HPDE6-E6E7 (cell line): ENCODE results near the gene MTCL1.

Experiments used
- DNase-seq: peaks from one replicate; pipeline ENCODE4 v3.0.0; 2011; ENCODE audit warnings: missing footprints; ENCODE audit errors: extremely low spot score

The MTCL1 gene

DNA sequence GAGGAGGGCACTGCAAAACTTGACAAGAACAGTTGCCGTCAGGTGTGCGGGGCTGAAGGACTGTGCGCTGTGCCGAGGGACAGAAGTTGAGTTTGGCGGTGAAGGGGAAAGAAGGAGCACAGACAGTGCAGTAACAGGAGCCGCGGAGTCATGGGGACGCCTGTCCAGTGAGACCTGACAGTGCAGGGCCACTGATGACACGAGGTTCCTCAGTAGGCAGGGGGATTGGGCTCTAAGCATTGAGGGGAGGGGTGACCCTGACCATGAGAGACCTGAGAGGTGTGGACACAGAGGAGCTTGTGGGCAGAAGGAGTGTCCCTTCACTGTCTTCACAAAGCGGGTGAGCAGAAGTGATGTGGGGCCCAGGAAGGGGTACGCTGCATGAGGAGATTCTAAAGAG lies 104.8 kb downstream of the MTCL1 start:
- no peak for DNase-seq

DNA sequence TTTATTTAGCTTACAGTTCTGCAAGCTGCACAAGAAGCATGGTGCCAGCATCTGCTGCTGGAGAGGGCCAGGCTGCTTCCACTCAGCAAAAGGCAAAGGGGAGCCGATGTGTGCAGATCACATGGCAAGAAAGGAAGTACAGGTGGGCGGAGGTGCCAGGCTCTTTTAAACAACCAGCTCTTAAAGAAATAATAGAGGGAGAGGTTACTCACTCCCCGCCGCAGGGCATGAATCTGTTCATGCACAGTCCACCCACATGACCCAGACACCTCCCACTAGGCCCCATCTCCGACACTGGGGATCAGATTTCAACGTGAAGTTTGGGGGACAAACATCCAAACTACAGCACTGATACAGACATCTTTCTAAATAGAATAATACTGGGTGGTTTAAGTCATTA lies 105.8 kb downstream of the MTCL1 start:
- DNase-seq, result no peak

DNA sequence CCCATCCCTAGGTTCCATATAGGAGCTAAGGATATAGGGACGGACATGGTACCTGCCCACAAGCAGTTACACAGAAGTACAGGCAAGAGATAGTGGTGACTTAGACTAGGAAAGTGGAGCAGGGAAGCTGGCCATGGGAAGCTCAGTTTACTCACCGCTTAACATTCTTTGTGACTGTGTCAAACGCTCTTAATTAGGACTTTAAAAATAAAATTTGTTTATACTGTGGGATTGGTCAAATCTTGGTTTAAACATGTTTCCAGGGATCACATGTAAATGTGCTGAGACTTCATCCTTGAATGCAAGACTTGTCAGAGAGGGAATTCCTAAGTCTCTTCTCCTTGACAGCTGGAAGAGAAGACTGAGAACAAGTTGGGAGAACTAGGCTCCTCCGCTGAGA lies 107.3 kb downstream of the MTCL1 start:
- no peak for DNase-seq

DNA sequence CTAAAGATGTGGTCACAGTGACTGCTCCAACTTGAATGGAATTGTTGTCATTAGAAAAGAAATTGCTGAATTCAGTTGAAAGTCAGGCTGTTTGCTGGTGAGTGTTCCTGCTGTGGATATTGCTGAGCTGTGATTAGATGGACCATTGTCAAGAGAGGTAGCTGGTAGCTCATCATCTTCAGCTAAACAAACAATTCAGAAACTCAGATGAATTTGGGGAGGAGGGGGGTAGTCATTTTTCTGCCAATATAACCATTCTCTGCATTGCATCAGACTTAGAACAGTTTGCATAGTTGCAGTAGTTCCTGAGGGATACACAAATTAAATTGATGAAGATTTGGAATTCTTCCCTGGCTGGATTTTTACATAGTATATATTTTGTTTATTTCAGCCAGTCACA lies 108.3 kb downstream of the MTCL1 start:
- no peak for DNase-seq

DNA sequence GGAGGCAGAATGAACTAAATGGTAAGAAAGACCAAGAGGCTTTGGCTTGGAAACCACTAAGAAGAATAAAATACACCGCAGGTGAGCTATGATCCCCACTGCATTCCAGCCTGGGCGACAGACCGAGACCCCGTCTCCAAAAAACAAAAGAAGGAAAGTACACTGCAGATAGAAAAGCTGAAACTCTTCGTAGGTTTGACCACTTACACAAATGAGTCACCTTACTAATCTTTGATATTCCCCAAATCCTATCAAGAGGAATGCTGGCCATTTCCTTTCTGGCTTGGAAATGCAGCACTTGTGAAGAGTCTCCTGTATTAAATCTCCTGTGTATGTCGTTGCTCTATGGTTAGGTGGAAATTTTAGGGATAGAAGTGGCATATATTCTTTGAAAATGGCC lies 108.8 kb downstream of the MTCL1 start:
- DNase-seq, result no peak

DNA sequence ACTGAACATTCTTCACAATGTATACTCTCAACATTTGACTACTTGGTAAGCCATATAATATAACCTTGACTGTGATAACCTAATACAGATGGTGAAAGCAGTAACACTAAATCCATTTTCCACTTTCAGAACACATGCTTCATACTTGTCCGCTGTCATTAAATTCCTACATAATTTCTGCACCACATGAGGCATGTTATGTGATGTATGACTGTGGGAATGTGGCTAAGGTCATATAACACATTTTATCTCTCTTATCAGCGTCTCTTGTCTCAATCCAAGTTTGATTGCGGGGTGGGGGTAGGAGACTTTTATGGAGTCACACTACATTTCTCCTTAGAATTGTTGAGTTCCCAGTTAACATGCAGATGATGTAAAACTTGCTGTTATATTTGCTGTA lies 110.9 kb downstream of the MTCL1 start:
- DNase-seq, result no peak

DNA sequence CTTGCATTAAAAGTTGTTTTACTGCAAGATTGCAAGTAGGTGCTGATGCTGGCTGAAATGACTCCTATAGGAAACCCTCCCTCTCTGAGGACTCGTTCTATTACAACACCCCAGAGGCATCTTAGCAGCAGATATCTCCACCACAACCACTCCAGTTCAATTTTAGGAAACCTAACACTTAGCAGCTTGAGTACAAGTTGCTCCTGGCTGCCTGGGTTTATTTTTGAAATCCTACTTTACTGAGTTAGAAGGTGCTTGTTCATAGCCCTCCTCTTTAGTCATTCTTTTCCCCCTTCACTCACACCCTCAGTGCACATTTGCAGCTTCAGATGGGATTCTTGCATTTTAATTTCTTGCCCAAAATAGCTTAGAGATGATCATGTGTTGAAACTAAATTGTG lies 111.5 kb downstream of the MTCL1 start:
- no peak for DNase-seq

DNA sequence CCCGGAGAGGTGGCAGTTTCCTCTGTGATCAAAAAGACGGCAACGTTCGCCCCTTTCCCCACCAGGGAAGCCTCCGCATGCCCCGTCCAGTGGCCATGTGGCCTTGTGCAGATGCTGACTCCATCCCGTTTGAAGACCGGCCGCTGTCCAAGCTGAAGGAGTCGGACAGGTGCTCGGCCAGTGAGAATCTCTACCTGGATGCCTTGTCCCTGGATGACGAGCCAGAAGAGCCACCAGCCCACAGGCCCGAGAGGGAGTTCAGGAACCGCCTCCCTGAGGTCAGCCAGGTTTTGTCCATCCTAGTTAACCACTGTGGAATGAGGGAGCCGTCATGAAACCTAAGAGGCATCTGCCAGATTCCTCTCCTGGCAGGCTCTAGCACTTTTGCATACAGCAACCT lies 113.6 kb downstream of the MTCL1 start:
- no peak for DNase-seq

DNA sequence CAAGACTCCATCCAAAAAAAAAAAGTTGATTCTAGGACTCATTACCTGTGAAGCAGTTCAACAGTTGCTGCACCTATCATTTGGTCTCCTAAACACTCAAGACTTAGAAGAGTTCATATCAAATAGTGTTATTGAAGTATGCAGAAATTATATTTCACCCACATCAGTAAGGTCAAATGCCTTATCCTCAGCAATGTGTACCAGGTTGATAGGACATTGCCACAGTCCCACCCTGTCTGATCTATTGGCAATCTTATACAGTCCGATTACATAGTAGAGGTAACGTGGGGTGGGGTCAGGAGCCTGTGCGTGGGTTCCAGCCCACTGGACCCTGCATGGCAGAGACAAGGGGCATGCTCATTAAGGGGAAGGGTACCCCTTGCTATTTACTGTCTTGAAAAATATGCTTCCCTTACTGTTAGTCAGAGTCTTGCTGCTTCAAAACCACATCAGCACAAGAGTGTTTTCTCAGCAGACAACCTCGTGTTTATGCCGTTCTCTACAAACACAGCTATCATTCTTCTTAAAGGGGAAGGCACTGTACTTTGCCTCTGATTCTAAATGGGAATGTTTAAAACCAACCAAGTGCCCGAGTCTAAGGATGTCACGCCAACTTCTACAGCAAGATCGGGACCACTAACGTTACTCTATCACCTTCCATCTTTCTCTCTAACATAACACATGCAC lies 115.2 kb downstream of the MTCL1 start:
- DNase-seq, result no peak

DNA sequence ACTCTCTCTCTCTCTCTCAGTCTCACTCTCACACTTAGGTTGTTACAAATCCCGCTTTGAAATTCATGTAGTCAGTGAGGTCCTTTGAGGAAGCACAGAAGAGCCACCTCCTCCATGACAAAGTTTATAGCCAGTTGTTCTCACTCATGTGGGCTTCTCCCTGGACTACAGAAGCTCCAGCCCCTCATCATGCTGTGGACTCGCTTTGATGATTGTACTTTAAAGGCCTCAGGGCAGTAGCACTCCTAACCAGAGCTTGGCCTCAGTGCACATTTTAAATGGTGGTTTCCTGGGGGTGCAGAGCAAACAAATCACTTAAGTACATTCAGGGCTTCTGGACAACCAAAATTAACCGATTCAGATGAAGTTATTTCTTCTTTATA lies 115.7 kb downstream of the MTCL1 start:
- DNase-seq, result no peak

DNA sequence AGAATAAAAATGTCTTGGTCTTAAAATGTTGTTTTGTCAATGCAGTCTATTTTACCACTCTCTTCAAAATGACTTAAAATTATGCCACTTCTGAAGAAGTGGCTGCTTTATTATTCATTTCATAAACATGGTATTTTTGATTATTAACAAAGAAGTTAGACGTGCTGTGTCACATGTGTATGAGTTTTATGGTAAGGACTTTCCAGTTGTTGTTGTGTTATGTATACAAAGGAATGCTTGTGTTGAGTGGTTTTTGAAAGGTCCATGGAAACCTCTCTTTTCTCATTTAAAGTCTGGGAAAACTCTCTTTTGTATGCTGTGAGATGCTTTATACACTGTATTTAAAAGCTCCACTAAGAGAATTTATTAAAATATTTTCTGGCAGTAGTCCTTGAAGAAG lies 116.2 kb downstream of the MTCL1 start:
- DNase-seq, result no peak

DNA sequence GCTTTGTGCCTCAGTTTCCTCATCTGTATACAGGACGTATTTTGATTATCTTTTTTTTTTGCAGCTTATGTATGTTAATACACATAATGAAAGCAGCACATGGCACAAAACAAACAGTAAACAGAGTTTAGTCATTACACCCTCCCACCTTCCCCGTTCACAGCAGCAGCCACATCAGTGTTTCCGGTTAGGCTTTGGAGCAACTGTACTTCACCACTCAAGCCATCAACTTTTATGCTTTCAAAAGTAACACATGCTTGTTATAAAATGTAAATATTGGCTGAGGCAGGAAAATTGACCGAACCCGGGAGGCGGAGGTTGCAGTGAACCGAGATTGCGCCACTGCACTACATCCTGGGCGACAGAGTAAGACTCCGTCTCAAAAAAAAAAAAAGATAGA lies 117.3 kb downstream of the MTCL1 start:
- no peak for DNase-seq

DNA sequence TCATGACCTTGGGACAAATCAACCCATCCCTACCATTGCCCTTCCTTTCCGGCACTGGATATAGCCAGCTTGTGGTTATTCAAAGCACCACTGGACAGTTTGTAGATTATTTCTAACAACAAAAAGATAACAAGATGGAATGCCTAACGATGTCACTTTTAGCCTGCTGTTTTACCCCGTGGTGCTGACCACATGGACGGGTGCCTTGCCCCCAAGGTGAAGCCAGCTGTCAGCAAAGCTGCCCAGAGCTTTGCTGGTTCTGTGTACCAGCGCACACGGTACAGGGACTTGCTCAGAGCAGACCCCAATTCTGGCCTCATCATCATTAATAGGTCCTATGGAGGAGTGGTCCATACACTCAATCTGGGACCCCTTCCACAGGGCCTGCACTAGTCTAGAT lies 118.2 kb downstream of the MTCL1 start:
- DNase-seq, result no peak

DNA sequence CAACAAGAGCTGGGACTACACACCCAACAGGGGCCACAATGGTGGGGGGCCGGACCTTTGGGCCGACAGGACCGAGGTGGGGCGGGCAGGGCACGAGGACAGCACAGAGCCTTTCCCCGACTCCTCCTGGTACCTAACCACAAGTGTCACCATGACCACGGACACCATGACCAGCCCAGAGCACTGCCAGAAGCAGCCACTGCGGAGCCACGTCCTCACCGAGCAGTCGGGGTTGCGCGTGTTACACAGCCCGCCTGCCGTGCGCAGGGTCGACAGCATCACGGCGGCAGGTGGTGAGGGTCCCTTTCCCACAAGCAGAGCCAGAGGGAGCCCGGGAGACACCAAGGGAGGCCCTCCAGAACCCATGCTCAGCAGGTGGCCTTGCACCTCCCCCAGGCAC lies 119.5 kb downstream of the MTCL1 start:
- no peak for DNase-seq

DNA sequence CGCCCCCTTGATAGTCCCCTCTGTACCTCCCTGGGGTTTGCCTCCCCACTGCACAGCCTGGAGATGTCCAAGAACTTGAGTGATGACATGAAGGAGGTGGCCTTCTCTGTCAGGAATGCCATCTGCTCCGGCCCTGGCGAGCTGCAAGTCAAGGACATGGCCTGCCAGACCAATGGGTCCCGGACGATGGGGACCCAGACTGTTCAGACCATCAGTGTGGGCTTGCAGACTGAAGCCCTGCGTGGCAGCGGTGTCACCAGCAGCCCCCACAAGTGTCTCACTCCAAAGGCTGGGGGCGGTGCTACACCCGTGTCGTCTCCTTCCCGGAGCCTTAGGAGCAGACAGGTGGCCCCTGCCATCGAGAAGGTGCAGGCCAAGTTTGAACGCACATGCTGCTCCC lies 119.9 kb downstream of the MTCL1 start:
- no peak for DNase-seq

DNA sequence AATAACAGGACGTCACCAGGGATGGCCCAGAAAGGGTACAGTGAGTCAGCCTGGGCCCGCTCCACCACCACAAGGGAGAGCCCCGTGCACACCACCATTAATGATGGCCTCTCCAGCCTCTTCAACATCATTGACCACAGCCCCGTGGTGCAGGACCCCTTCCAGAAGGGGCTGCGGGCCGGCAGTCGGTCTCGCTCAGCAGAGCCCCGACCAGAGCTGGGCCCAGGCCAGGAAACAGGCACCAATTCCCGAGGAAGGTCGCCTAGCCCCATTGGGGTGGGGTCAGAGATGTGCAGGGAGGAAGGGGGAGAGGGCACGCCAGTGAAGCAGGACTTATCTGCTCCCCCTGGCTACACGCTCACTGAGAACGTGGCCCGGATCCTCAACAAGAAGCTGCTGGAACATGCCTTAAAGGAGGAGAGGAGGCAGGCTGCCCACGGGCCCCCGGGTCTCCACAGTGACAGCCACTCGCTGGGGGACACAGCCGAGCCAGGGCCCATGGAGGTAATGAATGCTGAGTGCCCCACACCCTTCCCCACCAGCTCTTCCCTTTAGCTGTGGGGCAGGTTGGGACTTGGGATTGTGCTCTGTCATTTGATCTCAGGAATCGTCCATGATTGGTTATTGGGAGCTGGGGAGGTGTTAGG lies 120.5 kb downstream of the MTCL1 start:
- DNase-seq, result no peak

DNA sequence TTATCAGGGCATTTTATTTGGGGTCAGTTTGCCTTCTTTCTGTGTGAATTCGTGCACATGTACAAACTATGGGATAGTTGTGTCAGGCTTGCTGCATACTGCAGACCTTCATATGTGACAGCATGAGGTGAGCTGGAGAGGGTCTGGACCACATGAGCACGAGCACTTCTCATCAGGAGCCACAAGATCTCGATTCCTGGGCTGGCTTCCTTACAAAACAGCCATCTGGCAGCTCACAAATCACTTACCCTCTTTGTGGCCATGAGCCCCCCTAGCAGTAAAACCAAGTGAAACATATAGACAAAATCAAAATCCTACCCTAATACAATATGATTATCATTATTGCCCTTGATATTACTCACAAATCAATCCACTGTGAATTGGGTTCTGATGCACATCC lies 121.2 kb downstream of the MTCL1 start:
- no peak for DNase-seq

DNA sequence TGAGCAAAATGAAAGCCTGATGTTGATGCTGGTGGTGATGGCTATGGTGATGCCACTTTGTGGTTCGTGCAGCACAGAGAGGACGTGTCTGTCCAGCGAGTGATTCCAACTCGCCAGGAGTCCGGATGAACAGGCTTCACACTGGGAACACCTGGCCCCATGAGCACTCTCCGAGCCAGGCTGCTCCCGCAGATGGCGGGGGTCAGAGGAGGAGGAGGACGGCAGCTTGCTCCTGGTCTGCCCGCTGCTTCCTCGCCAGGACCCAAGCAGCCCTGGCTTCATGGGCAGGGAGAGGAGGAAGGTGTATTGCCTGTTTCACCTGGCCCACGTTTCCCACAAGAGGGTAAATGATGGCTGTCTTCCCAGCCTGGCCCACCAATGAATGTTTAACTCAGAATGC lies 121.6 kb downstream of the MTCL1 start:
- no peak for DNase-seq

DNA sequence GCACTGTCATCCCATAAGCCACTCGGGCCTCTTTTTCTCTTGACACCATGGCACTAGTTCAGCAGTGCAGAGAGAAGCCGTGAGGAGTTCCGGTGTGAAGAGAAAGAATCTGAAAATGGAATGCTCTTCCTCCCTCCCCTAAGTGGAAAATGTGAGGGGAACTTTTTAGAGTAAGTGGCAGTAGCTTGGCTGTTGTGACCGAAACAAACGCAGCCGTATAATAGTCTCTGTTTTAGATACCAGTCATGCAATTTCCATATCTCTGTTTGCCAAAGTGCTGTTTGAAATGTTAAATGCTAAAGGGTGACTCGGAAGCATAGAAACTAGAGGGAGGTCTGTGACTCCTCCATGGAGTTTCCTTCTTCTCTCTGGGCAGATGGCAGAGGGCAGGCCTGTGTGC lies 122.9 kb downstream of the MTCL1 start:
- DNase-seq, result no peak

DNA sequence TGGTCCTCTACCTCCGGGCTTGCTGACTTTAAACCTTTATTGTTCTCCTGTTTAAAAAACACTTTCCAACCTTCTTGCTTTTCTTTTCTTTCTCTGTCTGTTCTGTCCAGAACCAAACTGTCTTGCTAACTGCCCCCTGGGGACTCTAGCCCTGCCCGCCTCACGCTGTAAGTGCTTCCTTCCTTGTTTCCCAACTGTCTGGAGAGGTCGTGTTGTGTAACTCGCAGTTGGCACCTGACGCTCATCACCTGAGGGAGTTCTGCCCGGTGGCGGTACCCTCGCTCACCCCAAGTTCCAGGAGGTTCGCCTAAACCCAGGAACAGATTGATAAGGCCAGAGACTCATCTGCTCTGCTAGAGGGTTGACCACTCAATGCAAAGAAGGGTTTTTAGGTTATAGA lies 123.4 kb downstream of the MTCL1 start:
- DNase-seq, result no peak

DNA sequence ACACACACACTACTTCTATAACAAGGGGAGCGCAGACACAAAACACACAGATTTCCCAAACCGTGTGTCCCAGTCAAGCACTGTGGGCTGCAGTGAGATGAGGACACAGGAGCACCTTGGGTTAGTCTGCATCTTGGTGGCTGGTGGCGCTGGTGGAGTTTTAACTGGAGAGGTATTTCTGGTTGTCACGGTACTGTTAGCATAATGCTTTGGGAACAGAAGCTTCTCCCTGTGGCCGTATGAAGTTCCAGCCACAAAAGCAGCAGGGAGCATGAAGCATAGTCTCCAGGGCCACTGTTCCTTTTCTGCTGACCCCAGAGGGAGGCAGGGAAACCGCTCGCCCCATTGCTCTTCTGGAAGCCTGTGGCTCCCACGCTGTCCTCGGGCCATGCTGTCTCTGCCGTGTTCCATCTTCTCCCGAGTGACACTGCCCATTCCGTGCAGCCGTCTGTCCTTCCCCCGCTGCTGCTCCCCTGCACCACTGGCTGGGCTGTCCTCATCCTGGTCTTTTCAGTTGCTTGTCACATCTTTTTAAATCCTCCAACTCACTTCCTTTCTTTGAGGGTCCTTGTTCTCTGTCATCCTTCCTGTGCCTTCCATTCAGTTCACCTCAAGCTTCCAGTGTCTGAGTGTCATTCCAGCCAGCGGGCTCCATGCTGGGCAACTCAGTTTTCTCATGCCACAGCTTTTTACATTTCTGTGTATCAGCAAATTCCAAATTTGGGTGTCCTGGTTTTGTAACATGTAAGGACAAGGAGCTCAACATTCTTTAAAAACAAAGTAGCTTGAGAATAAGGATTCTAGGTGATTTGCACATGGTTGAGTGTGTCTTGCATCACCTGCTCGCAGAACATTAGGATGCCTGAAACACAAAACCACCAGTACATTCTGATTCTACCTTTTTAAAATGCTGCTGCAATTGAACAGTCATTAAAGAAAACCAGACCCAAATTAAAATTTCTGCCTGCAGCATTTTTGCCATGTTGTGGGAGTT lies 125.0 kb downstream of the MTCL1 start:
- DNase-seq, result no peak

DNA sequence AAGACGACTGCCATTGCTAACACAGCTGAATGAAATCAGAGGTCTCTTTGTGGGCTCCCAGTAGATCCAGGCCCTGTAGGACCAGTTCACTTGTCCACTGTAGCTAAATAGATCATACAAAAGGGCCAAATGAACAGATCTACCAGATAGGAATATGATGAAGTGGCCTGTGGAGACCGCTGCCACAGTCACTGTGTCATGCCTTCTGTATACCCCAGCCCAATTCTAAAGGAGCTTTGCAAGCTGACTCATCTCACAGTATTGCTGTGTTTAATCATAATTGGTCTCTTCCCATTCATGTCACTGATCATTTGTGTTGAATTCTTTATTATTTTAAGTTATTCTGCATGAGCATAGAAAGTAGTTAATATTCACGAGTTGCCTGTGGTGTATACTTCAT lies 125.8 kb downstream of the MTCL1 start:
- no peak for DNase-seq

DNA sequence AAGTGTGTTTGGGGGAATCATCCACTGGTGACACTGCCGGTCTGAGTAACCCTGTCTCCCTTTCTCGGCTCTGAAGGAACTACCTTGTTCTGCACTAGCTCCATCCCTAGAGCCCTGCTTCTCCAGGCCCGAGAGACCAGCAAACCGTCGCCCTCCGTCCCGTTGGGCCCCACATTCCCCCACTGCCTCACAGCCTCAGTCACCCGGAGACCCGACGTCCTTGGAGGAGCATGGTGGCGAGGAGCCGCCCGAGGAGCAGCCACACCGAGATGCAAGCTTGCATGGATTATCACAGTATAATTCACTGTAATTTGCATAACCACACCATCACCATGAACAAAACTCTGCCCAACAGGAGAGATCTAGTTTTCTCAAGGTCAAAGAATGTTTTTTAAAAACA lies 126.2 kb downstream of the MTCL1 start:
- no peak for DNase-seq
